Stimulated activated CD8-positive, alpha-beta memory T cell treated with anti-CD3 and anti-CD28 coated beads, Interleukin-12 subunit alpha, Interleukin-12 subunit beta, amount 100 ng/mL, for 1 hour (primary cell): ENCODE measurements around the gene SMAD6.
"Not testable (repeated sequence)": the region's sequence is repeated elsewhere in the genome, so short reads cannot be mapped to it uniquely, and the experiment has no call there.

Source experiments
- DNase-seq: peaks from one replicate; pipeline ENCODE4 v3.0.0-alpha.2; 2020; ENCODE audit warnings: low read depth

The SMAD6 gene

DNA sequence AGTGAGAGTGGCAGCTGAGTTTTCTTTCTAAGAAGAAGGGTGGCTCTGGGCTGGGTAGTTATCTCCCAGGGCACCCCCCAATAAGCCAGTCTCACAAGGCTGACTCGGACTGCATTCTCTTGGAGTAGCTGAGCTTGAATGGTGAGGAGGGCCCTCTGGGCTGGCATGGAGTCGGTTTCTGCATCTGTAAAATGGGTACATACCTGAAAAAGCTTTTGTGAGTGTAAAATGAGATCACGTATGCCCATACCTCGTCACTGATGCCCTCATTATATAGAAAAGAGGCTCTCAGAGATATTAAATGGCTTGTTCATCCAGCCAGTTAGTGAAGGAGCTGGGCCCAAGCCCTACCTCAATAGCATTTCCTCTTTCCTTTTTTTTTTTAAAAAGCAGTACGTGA lies 41.2 kb downstream of the SMAD6 start:
- DNase-seq, result no peak

DNA sequence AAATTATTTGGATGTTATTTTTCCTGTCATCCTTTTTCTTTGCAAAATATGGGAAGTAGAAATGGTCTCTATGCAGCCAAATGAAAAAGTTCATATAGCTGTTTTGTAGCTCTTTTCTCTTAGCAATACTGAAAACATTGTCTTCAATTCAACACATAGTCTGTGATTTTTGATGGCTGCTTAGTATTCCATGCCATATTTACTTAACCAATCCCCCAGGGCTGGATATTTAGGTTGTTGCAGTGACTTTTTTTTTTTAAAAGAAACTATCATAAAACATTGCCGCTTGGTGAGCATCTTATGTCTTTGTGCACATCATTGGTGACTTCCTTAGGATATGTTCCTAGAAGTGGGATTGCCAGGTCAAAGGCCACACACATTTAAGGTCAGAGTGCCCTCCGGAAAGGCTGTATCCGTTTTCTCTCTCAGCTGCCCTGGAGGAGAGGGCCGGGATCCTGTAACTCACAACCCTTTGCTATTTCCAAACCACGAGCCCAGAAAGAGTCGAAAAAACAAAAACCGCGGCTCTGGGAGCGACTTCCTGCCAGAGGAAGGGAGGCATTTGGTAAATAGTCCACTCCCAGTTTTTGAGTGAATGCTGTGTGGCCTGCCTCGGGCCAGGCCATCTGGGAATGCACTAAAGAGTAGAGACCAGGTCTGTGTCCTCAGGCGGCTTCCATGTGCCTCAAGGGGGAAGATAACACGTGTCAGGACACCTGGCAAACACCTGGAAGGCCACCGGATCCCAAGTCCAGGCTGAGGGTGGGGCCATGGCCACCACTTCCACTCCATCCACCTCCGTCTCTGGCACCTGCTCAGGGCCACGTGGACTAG lies 41.9 kb downstream of the SMAD6 start:
- DNase-seq, result no peak

DNA sequence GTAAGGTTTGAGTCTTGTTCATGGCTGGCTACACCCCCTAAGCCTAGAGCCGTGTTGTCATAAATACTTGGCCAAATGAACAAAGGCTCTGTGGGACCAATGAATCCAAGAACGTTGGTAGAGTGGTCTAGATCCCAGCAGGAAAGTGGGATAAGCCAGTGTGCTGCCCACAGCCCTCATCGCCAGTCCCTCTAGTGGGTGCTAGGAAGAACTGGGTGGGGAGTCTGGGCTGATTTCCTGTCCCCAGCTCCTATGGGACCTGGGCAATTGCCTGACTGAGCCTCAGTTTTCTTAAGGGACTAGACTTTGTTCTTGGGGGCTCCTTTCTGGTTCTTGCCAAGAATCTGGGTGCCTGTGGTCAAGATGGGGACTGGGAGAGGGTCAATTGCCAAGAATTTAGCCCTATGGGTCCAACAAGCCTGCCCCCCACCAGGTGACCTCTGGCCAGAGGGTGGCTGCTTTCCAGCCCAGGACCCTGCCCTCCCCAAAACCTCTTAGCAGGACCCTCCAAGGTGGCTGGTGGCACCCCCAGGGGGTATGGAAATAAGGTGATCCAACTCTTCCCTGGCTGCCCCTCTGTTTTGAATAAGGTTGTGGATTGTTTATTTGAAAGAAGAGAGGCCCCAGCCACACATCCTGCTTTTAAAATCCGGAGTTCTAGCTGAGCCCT lies 42.7 kb downstream of the SMAD6 start:
- DNase-seq, result no peak

DNA sequence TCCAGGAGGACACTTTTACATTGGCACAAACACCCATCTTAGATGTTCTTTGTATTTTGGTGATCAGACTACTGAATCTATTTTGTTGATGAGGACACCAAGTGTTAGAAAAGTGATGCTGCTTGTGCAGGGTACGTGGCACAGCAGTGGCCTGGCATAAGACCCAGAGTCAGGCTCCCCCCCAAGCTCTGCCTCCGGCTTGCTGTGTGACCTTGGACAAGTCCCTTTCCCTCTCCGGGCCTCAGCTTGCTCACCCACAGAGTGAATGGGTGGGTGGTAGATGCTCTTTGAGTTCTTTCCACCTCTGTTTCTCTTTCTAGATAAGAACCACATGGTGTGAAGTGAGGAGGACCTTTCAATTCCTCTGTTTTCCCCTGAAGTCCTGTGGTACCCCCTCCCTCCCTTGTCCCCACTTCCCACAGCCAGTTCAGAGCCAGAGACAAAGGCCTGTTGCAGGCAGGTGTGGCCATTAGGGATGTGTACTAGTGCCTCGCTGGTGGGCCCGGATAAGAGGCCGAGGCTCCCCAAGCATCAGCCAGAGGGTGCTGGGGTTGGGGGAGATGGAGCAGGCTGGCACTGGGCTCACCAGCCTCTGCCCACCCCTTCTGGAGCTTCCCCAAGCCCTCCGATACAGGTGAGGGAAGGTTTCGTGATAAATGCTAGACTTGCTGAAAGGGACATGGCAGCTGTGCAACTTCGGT lies 43.6 kb downstream of the SMAD6 start:
- DNase-seq, result no peak

DNA sequence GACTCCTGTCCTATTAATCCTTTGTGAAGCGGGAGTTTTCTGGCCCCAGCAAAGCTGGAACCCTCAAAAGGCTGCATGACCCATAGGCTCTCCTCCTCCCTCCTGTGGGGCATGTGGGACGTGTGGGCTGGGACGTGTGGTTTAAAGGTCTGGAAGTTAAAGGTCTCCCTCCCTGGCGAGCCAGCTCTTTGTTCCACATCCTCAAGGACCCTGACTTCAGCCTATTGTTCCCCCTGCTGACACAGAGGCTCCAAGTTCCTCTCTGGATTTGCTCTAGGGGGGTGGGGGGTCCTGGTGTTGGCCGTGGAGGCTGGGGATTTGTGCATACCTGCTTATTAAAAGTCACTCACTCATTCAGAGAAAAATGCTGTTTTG lies 44.2 kb downstream of the SMAD6 start:
- no peak for DNase-seq

DNA sequence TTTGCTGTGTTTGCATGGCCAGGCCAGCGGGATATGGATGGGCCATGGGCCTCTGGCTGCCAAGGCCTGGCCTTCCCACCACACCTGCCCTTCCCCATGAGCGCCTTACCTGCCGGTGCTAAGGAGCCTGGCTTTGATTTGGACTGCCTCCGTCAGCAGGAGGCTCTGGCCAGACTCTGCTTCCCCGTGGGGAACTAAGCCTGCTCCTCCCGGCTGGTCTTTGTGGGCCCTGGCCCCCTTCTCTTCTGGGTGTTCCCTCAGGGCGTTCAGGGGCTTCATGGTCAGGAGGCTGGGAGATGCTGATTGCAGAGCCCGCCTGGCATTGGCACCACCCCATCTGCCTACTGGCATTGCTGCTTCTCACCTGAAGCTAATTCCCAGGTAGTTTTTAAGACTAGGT lies 45.2 kb downstream of the SMAD6 start:
- no peak for DNase-seq

DNA sequence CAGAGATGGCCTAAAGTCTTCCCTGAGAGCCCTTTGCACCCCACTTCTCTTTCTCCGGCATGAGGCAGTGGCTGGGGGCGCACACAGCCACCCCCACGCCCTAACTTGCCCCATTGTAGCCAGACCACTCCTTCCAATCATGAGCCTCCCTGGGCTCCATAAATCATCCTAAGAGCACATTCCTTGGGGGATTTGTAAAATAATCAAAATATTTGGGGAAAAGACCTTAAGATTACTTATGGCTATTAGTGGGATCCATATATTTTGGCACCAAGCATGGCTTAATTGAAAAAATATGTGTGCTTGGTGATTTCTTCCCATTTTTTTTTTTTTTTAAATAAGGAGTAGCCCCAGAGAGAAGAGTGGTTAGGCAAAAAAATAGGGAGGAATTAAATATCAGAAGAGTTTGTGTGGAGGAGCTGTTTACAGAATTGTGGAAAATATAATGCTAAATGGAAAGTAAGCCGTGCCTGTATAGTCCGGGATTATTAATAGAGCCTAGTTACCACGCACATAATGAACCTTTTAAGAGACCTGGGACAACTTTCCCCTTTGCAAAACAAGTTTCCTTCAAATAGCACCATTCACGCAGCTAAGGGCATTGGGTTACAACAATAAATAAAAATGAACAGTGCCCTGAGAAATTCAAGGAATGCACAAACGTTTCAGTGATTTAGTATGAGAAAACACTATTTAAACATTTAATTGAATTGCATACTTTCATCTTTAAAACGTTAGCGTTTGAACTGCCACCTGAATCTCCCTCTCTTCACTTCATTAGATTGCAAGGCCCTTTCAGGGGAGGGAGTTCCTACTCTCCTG lies 46.1 kb downstream of the SMAD6 start:
- DNase-seq, result no peak

DNA sequence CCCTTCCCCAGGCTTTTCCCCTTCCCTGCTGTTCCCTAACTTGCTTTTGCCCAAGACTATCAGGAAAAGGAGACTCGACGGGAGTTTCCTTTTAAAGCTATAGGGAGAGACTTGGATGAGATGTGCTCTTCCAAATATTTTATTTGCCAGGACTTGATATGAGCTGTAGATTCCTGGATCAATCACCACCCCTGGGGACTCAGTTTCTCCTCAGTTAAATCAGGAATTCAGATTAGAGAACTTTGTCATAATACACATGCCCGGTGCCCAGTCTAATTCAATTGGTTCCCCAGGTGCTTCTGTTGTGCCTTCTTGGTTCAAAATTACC lies 46.6 kb downstream of the SMAD6 start:
- no peak for DNase-seq

DNA sequence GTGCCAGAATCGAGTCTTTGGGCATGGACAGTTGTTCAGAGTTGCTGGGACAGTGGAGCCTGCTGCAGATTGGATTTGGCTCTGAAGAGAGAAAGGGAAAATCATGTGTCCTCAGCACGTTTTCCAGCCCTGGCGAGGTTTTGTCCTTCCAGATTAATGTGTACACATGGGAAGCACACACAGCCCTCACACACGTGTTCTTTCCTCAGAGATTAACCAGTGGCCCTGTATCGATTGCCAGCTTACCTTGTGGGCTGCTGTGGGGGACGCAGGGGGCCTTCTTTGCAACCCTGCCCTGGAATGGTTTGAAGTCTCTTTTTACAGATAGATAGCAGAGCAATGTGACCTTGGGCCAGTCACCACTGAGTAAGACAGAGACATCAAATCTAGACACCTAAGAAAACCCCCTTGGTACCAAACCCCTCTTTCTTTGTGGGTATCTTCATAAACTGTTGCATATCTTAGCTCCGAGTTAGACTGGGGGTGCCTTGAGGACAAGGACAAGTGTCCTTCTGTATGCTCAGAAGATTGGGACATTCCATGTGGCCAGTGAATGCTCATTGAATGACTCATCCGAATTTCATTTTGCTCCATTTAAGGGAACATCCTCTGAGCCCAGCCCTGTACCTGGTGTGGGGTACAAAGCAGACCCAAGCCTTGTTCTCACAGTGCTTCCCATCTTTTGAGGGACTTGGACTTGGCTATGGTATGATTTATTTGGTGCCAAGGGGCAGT lies 48.0 kb downstream of the SMAD6 start:
- DNase-seq, result no peak

DNA sequence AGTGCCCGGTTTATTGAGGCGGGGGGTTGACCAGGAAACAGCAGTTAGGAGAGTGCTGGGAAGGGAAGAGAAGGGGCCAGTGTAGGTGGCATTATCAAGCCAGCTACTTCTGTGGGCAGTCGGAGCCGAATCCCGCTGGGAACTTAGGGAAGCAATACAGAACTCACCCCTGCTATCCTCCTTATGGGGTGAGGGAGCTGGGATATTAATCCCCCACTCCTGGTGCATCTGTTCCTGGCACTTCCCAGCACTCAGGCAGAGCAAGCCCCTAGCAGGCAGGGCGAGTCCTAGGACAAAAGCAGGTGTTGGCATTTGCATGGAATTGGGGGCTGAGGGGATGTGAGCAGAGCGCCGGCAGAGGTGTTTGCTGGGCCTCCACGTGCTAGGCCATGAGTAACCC lies 48.6 kb downstream of the SMAD6 start:
- no peak for DNase-seq

DNA sequence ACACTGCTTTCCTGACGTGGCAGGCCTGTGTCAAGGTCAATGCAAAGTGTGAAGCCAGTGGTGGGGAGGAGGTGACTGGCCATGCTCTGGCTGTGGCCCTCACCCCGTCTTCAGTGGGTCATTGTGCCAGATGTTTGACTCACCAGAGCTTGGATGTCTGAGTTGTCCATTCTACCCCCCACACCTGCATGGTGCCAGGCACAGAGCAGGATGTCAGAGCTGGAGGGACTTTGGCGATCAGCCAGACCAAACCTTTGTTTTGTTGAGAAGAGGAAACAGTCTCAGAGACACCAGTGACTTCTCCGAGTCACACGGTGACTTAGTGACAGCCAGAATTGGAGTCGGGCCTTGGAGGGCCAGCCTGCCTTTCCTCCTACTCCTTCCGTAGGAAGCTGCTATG lies 49.5 kb downstream of the SMAD6 start:
- no peak for DNase-seq

DNA sequence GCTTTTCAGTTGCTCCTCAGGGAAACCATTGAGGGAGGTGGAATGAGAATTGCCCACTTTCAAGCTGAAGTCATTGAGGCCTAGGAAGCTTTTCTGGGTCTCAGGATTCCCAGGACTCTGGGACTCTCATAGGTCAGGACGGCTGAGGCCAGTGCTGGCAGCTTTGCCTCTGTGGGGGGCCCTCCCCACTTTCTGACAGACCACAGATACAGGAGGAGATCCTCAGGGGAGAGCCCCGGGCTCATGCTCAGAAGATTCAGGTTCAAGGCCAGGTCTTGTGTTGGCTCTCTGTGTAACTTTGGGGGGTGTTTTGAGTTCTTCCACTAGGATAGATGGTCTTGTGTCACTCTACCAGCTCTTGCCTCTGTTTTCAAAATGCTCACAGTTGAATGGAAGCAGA lies 50.0 kb downstream of the SMAD6 start:
- no peak for DNase-seq

DNA sequence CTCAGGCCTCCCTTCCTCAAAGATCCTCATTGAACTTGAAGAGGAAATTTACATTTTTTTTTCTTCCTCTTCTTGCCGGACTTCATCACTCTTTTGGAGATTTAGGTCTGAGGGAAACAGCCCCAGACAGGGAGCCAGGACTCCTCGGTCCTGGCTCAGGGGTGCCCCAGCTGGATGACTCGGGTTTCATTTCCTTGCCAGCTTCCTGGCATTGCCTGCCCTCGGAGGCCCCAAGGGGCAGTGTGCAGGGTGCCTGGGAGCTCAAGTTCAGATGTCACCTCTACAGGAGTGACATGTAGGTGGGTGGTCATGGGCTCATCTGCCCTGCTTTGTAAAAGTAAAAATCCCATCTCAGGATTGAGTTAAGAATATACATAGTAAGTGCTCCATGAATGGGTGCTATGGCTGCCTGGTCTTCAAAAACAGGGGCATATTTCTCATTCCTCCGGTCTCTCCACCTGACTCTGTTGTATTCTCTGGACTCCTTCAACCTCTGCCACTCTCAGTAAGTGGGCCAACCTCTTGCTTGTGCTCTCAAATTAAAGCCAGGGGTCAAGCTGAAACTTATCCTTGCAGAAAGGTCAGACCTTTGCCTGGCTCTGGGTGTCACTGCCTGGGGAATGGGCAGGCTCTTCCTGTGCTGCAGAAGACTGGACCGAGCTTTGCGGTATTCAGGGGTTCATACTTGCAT lies 51.8 kb downstream of the SMAD6 start:
- no peak for DNase-seq

DNA sequence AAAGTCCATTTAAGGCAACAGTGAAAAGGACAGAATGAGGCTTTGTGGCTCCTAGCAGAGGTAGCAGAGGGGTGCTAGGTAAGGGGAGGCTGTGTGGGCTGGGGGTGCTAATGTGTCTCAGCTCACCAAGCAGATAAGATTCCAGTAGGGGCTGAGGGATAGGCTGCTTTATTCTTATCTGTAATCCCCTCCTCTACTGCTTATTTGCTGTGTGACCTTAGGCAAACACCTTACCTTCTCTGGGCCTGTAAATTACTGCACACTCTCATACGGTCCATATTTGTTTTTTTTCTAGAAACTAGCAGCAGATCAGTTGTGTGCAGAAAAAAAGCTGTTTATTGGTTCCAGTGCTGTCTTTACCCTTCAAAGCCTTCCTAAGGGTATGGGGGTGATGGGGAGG lies 52.8 kb downstream of the SMAD6 start:
- no peak for DNase-seq

DNA sequence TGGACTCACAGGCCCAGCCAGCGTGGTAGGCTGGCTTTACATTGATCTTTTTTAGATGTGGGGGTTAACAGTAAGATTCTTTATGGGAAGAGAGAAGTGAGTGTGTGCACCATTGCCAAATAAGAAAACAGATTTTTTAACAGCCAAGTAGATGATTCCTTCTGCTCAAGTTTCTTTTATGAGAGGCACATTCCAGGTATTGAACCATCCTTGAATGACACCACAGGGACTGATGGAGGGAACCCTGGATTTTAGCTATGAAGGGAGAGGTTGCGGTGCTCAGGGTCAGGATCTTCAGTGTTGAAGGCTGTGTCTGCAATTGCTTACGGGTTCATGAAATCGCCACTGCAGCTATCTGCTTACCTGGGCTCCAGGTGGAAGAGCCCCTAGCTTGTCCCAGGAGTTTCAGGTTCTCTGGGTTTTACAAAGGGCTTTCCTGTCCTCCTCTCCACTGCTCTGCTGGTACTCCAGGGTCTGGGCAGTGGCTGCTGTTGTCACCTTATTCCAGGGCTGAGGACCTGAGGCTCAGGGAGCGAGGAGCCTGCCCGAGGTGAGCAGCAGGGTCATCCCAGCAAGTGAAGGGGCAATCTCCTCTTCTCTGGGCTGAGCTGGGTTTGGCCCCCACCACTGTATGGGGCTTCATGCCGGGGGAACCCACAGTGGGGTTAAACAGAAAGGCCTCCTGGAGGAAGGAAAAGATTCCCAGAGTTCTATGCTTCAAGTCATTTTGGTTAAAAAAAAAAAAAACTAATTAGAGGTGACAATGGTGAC lies 53.4 kb downstream of the SMAD6 start:
- DNase-seq, result no peak

DNA sequence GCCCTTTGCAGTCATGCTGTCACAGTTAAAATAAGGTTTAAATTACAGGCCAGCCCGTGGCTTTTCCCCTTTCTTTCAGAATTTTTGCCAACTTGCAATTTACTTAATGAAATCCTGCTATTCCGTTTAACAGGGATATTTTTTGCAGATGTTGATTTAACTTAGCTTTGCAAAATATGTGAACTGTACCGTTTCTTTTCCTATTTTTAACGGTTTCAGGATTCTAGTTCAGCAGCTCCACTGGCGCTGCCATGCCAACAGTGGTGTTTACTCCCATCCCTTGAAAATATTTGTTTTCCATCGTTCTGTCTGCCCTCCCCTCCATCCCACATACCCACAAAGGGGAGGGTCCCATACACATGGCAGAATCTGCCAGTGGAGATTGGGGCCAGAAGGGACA lies 54.3 kb downstream of the SMAD6 start:
- no peak for DNase-seq

DNA sequence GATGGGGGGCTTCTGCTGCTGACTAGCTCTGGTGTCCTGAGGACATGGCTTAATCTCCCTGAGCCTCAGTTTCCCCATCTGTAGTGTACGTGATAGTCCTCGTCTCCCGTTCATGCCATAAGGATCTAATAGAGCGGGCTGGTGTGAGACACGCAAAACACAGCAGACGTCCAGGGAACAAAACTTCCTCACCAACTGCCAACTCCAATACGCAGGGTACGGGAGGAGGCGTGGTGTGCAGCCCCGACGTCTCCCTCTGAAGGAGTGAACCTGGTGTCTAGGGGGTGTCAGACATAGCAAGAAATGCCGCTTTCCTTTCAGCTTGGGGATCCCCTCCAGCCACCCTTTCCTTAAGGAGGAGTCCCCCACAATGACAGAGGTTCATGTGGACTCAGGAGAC lies 55.0 kb downstream of the SMAD6 start:
- DNase-seq, result no peak

DNA sequence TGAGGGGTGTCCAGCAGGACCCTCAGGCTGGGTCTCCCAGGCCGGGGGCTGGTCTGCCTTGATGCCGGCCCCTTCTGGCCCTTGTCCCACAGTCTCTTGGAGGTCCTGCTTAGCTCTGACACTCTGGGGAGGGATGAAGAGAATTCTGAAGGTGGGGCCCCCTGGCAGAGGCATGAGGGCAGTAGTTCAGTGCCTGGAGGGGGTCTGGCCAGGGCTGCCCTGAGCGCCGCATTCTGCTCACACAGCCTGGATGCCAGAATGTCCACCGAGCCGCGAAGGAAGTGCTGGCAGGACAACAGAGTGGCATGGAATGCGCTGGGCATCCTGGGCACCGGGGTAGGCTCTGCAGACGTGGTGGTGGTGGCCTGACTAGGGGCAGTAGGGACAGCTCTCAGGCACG lies 55.5 kb downstream of the SMAD6 start:
- no peak for DNase-seq

DNA sequence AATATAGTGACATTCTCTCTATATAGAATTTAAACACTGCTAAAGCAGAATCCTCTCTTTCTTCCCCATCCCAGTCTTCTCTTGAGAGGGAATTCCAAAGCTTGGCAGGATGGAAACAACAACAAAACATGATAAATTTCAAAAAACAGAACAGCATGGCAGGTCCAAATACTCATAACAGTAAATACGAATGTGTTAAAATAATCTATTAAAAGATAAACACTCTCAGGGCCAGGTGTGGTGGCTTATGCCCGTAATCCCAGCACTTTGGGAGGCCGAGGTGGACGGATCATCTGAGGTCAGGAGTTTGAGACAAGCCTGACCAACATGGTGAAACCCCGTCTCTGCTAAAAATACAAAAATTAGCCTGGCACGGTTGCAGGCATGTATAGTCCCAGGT lies 56.2 kb downstream of the SMAD6 start:
- not testable (repeated sequence) for DNase-seq

DNA sequence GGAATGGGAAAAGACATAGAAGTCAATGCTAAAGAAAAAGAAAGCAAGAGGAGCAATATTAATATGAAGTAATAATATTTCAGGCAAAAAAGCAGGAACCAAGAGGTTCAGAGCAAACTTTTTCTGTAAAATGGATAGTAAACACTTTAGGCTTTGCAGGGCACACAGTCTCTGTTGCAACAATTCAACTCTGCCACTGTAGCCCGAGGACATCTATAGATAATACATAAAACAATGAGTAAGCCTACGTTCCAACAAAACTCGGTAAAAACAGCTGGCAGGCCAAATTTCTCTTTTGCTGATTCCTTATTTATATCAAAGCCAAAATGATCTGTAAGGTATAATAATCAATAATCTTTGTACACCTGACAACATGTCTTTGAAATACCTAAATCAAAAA lies 56.8 kb downstream of the SMAD6 start:
- DNase-seq, result no peak
